GM23248 (cell line): ENCODE measurements around the gene NPBWR2. TPM values are rescaled to one million over a fixed set of nuclear protein-coding genes. Genes with fewer than 3 reads are reported as not detected.

Experiments used
- DNase-seq: peaks from one replicate; pipeline ENCODE4 v3.0.0-alpha.2; 2015
- H2AFZ ChIP-seq: fragments of 200-600 bp; sonication (generic); 2 replicates; pipeline ENCODE4 v1.6.1; 2016; ENCODE audit warnings: antibody characterized with exemption
- H3F3A ChIP-seq: fragments of 200-600 bp; sonication (generic); 2 replicates; pipeline ENCODE4 v1.6.1; 2016; ENCODE audit warnings: mild to moderate bottlenecking, antibody characterized with exemption, mixed run types; ENCODE audit not compliant: insufficient read depth
- H3K27ac ChIP-seq: fragments of 200-600 bp; sonication (generic); 2 replicates; pipeline ENCODE4 v1.5.1; 2016; ENCODE audit warnings: mild to moderate bottlenecking
- H3K27me3 ChIP-seq: fragments of 200-600 bp; sonication (generic); replicated peaks from 2 replicates; pipeline ENCODE4 v1.6.1; 2016; ENCODE audit warnings: mild to moderate bottlenecking; ENCODE audit not compliant: insufficient read depth
- H3K36me3 ChIP-seq: fragments of 200-600 bp; sonication (generic); 2 replicates; pipeline ENCODE4 v1.6.1; 2016; ENCODE audit warnings: low read depth, mild to moderate bottlenecking
- H3K4me1 ChIP-seq: fragments of 200-600 bp; sonication (generic); 2 replicates; pipeline ENCODE4 v1.6.1; 2016; ENCODE audit warnings: mild to moderate bottlenecking; ENCODE audit not compliant: insufficient read depth
- H3K4me2 ChIP-seq: fragments of 200-600 bp; sonication (generic); one replicate; pipeline ENCODE4 v1.6.1; 2016; ENCODE audit warnings: mild to moderate bottlenecking; ENCODE audit not compliant: unreplicated experiment
- H3K4me3 ChIP-seq: fragments of 200-600 bp; sonication (generic); 2 replicates; pipeline ENCODE4 v1.5.1; 2016; ENCODE audit warnings: mild to moderate bottlenecking
- H3K79me2 ChIP-seq: fragments of 200-600 bp; sonication (generic); 2 replicates; pipeline ENCODE4 v1.6.1; 2016; ENCODE audit warnings: mild to moderate bottlenecking; ENCODE audit not compliant: insufficient read depth
- H3K9ac ChIP-seq: fragments of 200-600 bp; sonication (generic); 2 replicates; pipeline ENCODE4 v1.6.1; 2016; ENCODE audit warnings: mild to moderate bottlenecking
- H3K9me2 ChIP-seq: fragments of 200-600 bp; sonication (generic); 2 replicates; pipeline ENCODE4 v1.6.1; 2016; ENCODE audit warnings: mixed run types, mild to moderate bottlenecking, moderate library complexity; ENCODE audit not compliant: insufficient read depth
- H3K9me3 ChIP-seq: fragments of 200-600 bp; sonication (generic); one replicate; pipeline ENCODE4 v1.6.1; 2017; ENCODE audit warnings: low read depth
- H4K20me1 ChIP-seq: fragments of 200-600 bp; sonication (generic); 2 replicates; pipeline ENCODE4 v1.6.0; 2016; ENCODE audit not compliant: insufficient read depth
- EZH2 ChIP-seq: fragments of 200-600 bp; sonication (generic); IDR thresholded peaks from 2 replicates; pipeline ENCODE4 v1.6.1; 2018; ENCODE audit warnings: antibody characterized with exemption, mild to moderate bottlenecking; ENCODE audit not compliant: insufficient read depth, poor library complexity, severe bottlenecking
- EZH2phosphoT487 ChIP-seq: fragments of 200-600 bp; sonication (generic); IDR thresholded peaks from 2 replicates; pipeline ENCODE4 v1.6.1; 2018; ENCODE audit warnings: antibody characterized with exemption, moderate library complexity, mild to moderate bottlenecking, low read depth; ENCODE audit not compliant: insufficient read depth
- WGBS, 2 experiments: methylation state at CpG; one replicate each; pipeline ENCODE4 v1.1.6; 2015 to 2017; ENCODE audit warnings: low lambda C conversion rate in 2 of 2, low coverage in 1 of 2; ENCODE audit errors: missing lambda C conversion rate in 2 of 2; 5-methylcytosine and 5-hydroxymethylcytosine counted together
- in situ Hi-C: fragments of 300-500 bp; cut with MboI; formaldehyde crosslinking; loops from 2 replicates; pipeline ENCODE4 v1.15.0; 2020
- polyA plus RNA-seq: library from polyadenylated mRNA; unstranded; fragments of >200 nt; fragmentation: Nextera tagmentation; extraction: Ambion mirVana; gene quantifications from 2 replicates; pipeline ENCODE4 v1.2.1, GENCODE V29; 2016
- total RNA-seq: library from RNA; depleted of rRNA; stranded (reverse); fragments of >200 nt; shearing (Covaris generic); gene quantifications from 2 replicates; pipeline ENCODE4 v1.2.3, GENCODE V29; 2014

The NPBWR2 gene
- total and polyA plus RNA-seq, 2 experiments from 2014 or later = not detected

- Histone ChIP-seq H3K4me3 (no peak overlapping the region), H3K4me1 (no peaks in the 10 kb centered on the region), H3K36me3 (no peaks in the 10 kb centered on the region), H3K9me2 (no peaks in the 10 kb centered on the region), H3K27me3 (no peaks in the 10 kb centered on the region; the same call in 1 of the 2 replicates), H3K79me2 (no peaks in the 10 kb centered on the region), H4K20me1 (no peaks in the 10 kb centered on the region), H3K27ac (no peak overlapping the region), H3K4me2 (no peak overlapping the region), H3F3A (no peaks in the 10 kb centered on the region), H2AFZ (no peak overlapping the region), H3K9me3 (no peaks in the 10 kb centered on the region), H3K9ac (no peak overlapping the region)
- TF ChIP-seq EZH2phosphoT487 = no peak
- TF ChIP-seq EZH2 = no peak
- 51 to 54% methylated on average over 13 to 16 of the region's 16 CpGs for WGBS, 2 experiments
- in situ Hi-C loops = no loop called here
- no peak for DNase-seq
Measured at GRCh38 chr20:64109831-64110391, 2.5 kb upstream of the NPBWR2 start.

- Histone ChIP-seq H4K20me1 (no peaks in the 10 kb centered on the region), H3K36me3 (no peaks in the 10 kb centered on the region), H3K9me2 (no peaks in the 10 kb centered on the region), H3K4me1 (no peaks in the 10 kb centered on the region), H3K9me3 (no peaks in the 10 kb centered on the region), H3K4me2 (no peak overlapping the region), H3K79me2 (no peaks in the 10 kb centered on the region), H3K27ac (no peak overlapping the region), H2AFZ (no peak overlapping the region), H3K27me3 (no peaks in the 10 kb centered on the region; the same call in 1 of the 2 replicates), H3K4me3 (no peak overlapping the region), H3K9ac (no peak overlapping the region), H3F3A (no peaks in the 10 kb centered on the region)
- 55 to 59% methylated on average over 21 to 22 of the region's 26 CpGs for WGBS, 2 experiments
- no peak for DNase-seq
- in situ Hi-C loops = no loop called here
- TF ChIP-seq EZH2 (no peak), EZH2phosphoT487 (no peak)
Measured at GRCh38 chr20:64108731-64109681, 1.6 kb upstream of the NPBWR2 start.

GRCh38 chr20:64107736-64108457 is 532 bp upstream of the NPBWR2 start:
- no peak overlapping the region for H3K9ac ChIP-seq
- no peaks in the 10 kb centered on the region for H3K36me3 ChIP-seq
- H2AFZ ChIP-seq = no peak overlapping the region
- no peak overlapping the region for H3K4me3 ChIP-seq
- peaks cover 9% of the 10 kb centered on the region for H3K27me3 ChIP-seq
- TF ChIP-seq EZH2phosphoT487 = no peak
- no peak for TF ChIP-seq EZH2
- no peak overlapping the region for H3K27ac ChIP-seq
- H3K79me2 ChIP-seq = no peaks in the 10 kb centered on the region
- H4K20me1 ChIP-seq = no peaks in the 10 kb centered on the region
- in situ Hi-C loops = no loop called here
- H3K4me2 ChIP-seq = no peak overlapping the region
- no peaks in the 10 kb centered on the region for H3K9me2 ChIP-seq
- H3F3A ChIP-seq = no peaks in the 10 kb centered on the region
- no peak for DNase-seq
- WGBS, 2 experiments = 46 to 48% methylated on average over 19 of the region's 19 CpGs
- no peaks in the 10 kb centered on the region for H3K4me1 ChIP-seq
- no peaks in the 10 kb centered on the region for H3K9me3 ChIP-seq

- no peak overlapping the region for H3K4me2 ChIP-seq
- H3K9ac ChIP-seq = no peak overlapping the region
- H3K36me3 ChIP-seq = no peaks in the 10 kb centered on the region
- no peaks in the 10 kb centered on the region for H3K9me3 ChIP-seq
- H4K20me1 ChIP-seq = no peaks in the 10 kb centered on the region
- no peaks in the 10 kb centered on the region for H3K4me1 ChIP-seq
- WGBS, 2 experiments = 80 to 81% methylated on average over 26 to 28 of the region's 28 CpGs
- H3K27ac ChIP-seq = no peak overlapping the region
- no peaks in the 10 kb centered on the region for H3K79me2 ChIP-seq
- H3K4me3 ChIP-seq = no peak overlapping the region
- H3F3A ChIP-seq = no peaks in the 10 kb centered on the region
- in situ Hi-C loops = no loop called here
- no peaks in the 10 kb centered on the region for H3K9me2 ChIP-seq
- TF ChIP-seq EZH2 = no peak
- no peak for TF ChIP-seq EZH2phosphoT487
- H2AFZ ChIP-seq = no peak overlapping the region
- peaks cover 21% of the 10 kb centered on the region for H3K27me3 ChIP-seq
- no peak for DNase-seq
Measured at GRCh38 chr20:64106435-64106961, 867 bp downstream of the NPBWR2 start.
